ENCODE measurements around the gene OXCT1. TPM values are rescaled to one million over a fixed set of nuclear protein-coding genes. Genes with fewer than 3 reads are reported as not detected.

Gene OXCT1
- total RNA-seq, 1 donor from 2014 or later: 22.0 TPM

GRCh38 chr5:41843456-41844370 is 26.5 kb downstream of the OXCT1 start:
- TF ChIP-seq CTCF (conservative IDR thresholded peaks at IDR 0.05; ENCODE audit: low read depth, low read length): peak; percentile 86
- H3K4me3 ChIP-seq (ENCODE audit: low read depth, low read length): no peak overlapping the region
- no peak for DNase-seq (ENCODE audit: low read depth)

GRCh38 chr5:41842777-41843176 is 27.4 kb downstream of the OXCT1 start:
- no peak overlapping the region for H3K4me3 ChIP-seq (ENCODE audit: low read depth, low read length)
- no peak for TF ChIP-seq CTCF (conservative IDR thresholded peaks at IDR 0.05; ENCODE audit: low read depth, low read length)
- no peak for DNase-seq (ENCODE audit: low read depth)

GRCh38 chr5:41841325-41841724 is 28.9 kb downstream of the OXCT1 start:
- H3K4me3 ChIP-seq (ENCODE audit: low read depth, low read length): no peak overlapping the region
- DNase-seq (ENCODE audit: low read depth): peak; percentile 44
- no peak for TF ChIP-seq CTCF (conservative IDR thresholded peaks at IDR 0.05; ENCODE audit: low read depth, low read length)

GRCh38 chr5:41840251-41840650 is 30.0 kb downstream of the OXCT1 start:
- TF ChIP-seq CTCF (conservative IDR thresholded peaks at IDR 0.05; ENCODE audit: low read depth, low read length): no peak
- peak; percentile 33 for DNase-seq (ENCODE audit: low read depth)
- no peak overlapping the region for H3K4me3 ChIP-seq (ENCODE audit: low read depth, low read length)

GRCh38 chr5:41837793-41838192 is 32.4 kb downstream of the OXCT1 start:
- no peak for TF ChIP-seq CTCF (conservative IDR thresholded peaks at IDR 0.05; ENCODE audit: low read depth, low read length)
- no peak overlapping the region for H3K4me3 ChIP-seq (ENCODE audit: low read depth, low read length)

GRCh38 chr5:41835645-41836044 is 34.6 kb downstream of the OXCT1 start:
- no peak for TF ChIP-seq CTCF (conservative IDR thresholded peaks at IDR 0.05; ENCODE audit: low read depth, low read length)
- peak; percentile 58 for DNase-seq (ENCODE audit: low read depth)
- no peak overlapping the region for H3K4me3 ChIP-seq (ENCODE audit: low read depth, low read length)

More at GRCh38 chr5:41837793-41838192, 32.4 kb downstream of the OXCT1 start:
- no peak for DNase-seq (ENCODE audit: low read depth)

- DNase-seq (ENCODE audit: low read depth): no peak
- TF ChIP-seq CTCF (conservative IDR thresholded peaks at IDR 0.05; ENCODE audit: low read depth, low read length): no peak
- no peak overlapping the region for H3K4me3 ChIP-seq (ENCODE audit: low read depth, low read length)
These were observed 35.7 kb downstream of the OXCT1 start for GRCh38 chr5:41834506-41834905.

Data from epithelial cell of proximal tubule (primary cell).